Liver (tissue), 9 donors: ENCODE measurements around the gene TRAK2. TPM values are rescaled to one million over a fixed set of nuclear protein-coding genes. Genes with fewer than 3 reads are reported as not detected.

ENCODE experiments used
- DNase-seq: peaks from one replicate; pipeline ENCODE4 v3.0.0-alpha.2; 2017; ENCODE audit warnings: low spot score
- H3K27ac ChIP-seq, 2 donors: one replicate each; pipeline ENCODE4 v1.7.0; 2013; ENCODE audit warnings: inconsistent platforms in 2 of 2, low read length in 2 of 2, control low read depth in 1 of 2, low read depth in 1 of 2, mild to moderate bottlenecking in 1 of 2
- H3K27me3 ChIP-seq, 4 donors: one replicate each; pipeline versions ENCODE4 v1.6.1 to v1.7.0; 2013; ENCODE audit warnings: low read length in 3 of 4, inconsistent platforms in 1 of 4, mild to moderate bottlenecking in 1 of 4, moderate library complexity in 1 of 4; ENCODE audit not compliant: control insufficient read depth in 4 of 4, insufficient read depth in 4 of 4
- H3K36me3 ChIP-seq, 4 donors: one replicate each; pipeline versions ENCODE4 v1.6.1 to v1.7.0; 2013; ENCODE audit warnings: low read length in 3 of 4, mild to moderate bottlenecking in 3 of 4, low read depth in 1 of 4, moderate library complexity in 1 of 4; ENCODE audit not compliant: control insufficient read depth in 4 of 4, insufficient read depth in 3 of 4
- H3K4me1 ChIP-seq, 4 donors: one replicate each; pipeline versions ENCODE4 v1.6.1 to v1.7.0; 2013; ENCODE audit warnings: low read length in 3 of 4, mild to moderate bottlenecking in 3 of 4, moderate library complexity in 1 of 4; ENCODE audit not compliant: control insufficient read depth in 4 of 4, insufficient read depth in 4 of 4
- H3K4me3 ChIP-seq, 3 donors: one replicate each; pipeline versions ENCODE4 v1.6.1 to v1.7.0; 2013; ENCODE audit warnings: low read length in 3 of 3, control low read depth in 1 of 3, low read depth in 1 of 3, mild to moderate bottlenecking in 1 of 3
- H3K9ac ChIP-seq, 2 donors: one replicate each; pipeline ENCODE4 v1.7.0; 2013; ENCODE audit warnings: low read length in 2 of 2, mild to moderate bottlenecking in 2 of 2, moderate library complexity in 2 of 2, control low read depth in 1 of 2, low read depth in 1 of 2
- H3K9me3 ChIP-seq, 4 donors: one replicate each; pipeline versions ENCODE4 v1.6.1 to v1.7.0; 2013; ENCODE audit warnings: low read length in 3 of 4; ENCODE audit not compliant: control insufficient read depth in 4 of 4
- FOXA1 ChIP-seq: IDR thresholded peaks from 2 replicates; pipeline ENCODE4 v1.6.1; 2016; ENCODE audit warnings: antibody characterized with exemption
- FOXA2 ChIP-seq: IDR thresholded peaks from 2 replicates; pipeline ENCODE4 v1.6.1; 2016; ENCODE audit warnings: antibody characterized with exemption
- GABPA ChIP-seq, 2 donors: IDR thresholded peaks in 1 of 2; conservative IDR thresholded peaks in 1 of 2; 2 replicates each; pipeline ENCODE4 v1.6.1; 2016; ENCODE audit warnings: antibody characterized with exemption in 2 of 2, mild to moderate bottlenecking in 1 of 2, moderate library complexity in 1 of 2
- HNF4A ChIP-seq, 2 donors: conservative IDR thresholded peaks; 2 replicates each; pipeline ENCODE4 v1.6.1; 2016; ENCODE audit warnings: antibody characterized with exemption in 2 of 2, mild to moderate bottlenecking in 2 of 2
- HNF4G ChIP-seq: IDR thresholded peaks from 2 replicates; pipeline ENCODE4 v1.6.1; 2016; ENCODE audit warnings: antibody characterized with exemption
- JUND ChIP-seq, 2 donors: IDR thresholded peaks; 2 replicates each; pipeline ENCODE4 v1.6.1; 2016; ENCODE audit warnings: antibody characterized with exemption in 2 of 2
- MAX ChIP-seq: IDR thresholded peaks from 2 replicates; pipeline ENCODE4 v1.6.1; 2016; ENCODE audit warnings: antibody characterized with exemption
- REST ChIP-seq: IDR thresholded peaks from 2 replicates; pipeline ENCODE4 v1.6.1; 2016; ENCODE audit warnings: antibody characterized with exemption, mild to moderate bottlenecking
- RXRA ChIP-seq, 2 donors: IDR thresholded peaks; 2 replicates each; pipeline ENCODE4 v1.6.1; 2017 to 2018; ENCODE audit warnings: antibody characterized with exemption in 2 of 2, mild to moderate bottlenecking in 1 of 2
- YY1 ChIP-seq: IDR thresholded peaks from 2 replicates; pipeline ENCODE4 v1.6.1; 2016; ENCODE audit warnings: antibody characterized with exemption, mild to moderate bottlenecking
- WGBS: extraction: QIAGEN DNeasy Blood & Tissue Kit; methylation state at CpG from one replicate; pipeline ENCODE4 v1.1.7; 2013; 5-methylcytosine and 5-hydroxymethylcytosine counted together
- polyA plus RNA-seq, 2 donors: library from polyadenylated mRNA; stranded (reverse) in 1 of 2; unstranded in 1 of 2; fragments of 200-250 nt in 1 of 2; fragments of >200 nt in 1 of 2; fragmentation: Nextera tagmentation in 1 of 2; extraction: Ambion mirVana in 1 of 2; gene quantifications; one replicate each; pipeline versions ENCODE4 v1.2.1 to v1.2.3, GENCODE V29; 2013 to 2015
- total RNA-seq, 2 donors: library from RNA; depleted of rRNA; stranded (reverse); fragments of >200 nt; gene quantifications; one replicate each; pipeline ENCODE4 v1.2.3, GENCODE V29; 2014
- TF ChIP-seq, protein P1 (sequence below): IDR thresholded peaks from 2 replicates; pipeline ENCODE4 v1.6.1; 2016; ENCODE audit warnings: antibody characterized with exemption
- TF ChIP-seq, protein P2 (sequence below): IDR thresholded peaks from 2 replicates; pipeline ENCODE4 v1.6.1; 2016; ENCODE audit warnings: antibody characterized with exemption
- donor health status: healthy.
- donor health status: healthy.
- donor health status: healthy.
- donor health status: healthy.
- donor health status: healthy.

The TRAK2 gene
- total and polyA plus RNA-seq, 4 donors = 6.1 to 207 (median 12.4) TPM

GRCh38 chr2:201360256-201360655 is 91.0 kb downstream of the TRAK2 start:
- Histone ChIP-seq H3K36me3 (no peaks in the 10 kb centered on the region), H3K4me3 (no peak overlapping the region), H3K4me1 (no peaks in the 10 kb centered on the region), H3K9ac (no peak overlapping the region), H3K9me3 (no peaks in the 10 kb centered on the region), H3K27ac (no peak overlapping the region), H3K27me3 (no peaks in the 10 kb centered on the region)
- no peak for DNase-seq
- 95% methylated on average over 4 of the region's 4 CpGs for WGBS
- no peak for TF ChIP-seq RXRA (IDR thresholded peaks at IDR 0.05)
- TF ChIP-seq FOXA1 = no peak

- no peak overlapping the region for H3K4me3 ChIP-seq
- H3K4me1 ChIP-seq = no peaks in the 10 kb centered on the region
- WGBS = 98% methylated on average over 7 of the region's 7 CpGs
- no peak overlapping the region for H3K27ac ChIP-seq
- H3K9me3 ChIP-seq = no peaks in the 10 kb centered on the region
- no peaks in the 10 kb centered on the region for H3K36me3 ChIP-seq
- H3K27me3 ChIP-seq = no peaks in the 10 kb centered on the region
- H3K9ac ChIP-seq = no peak overlapping the region
- TF ChIP-seq REST = no peak
- TF ChIP-seq, protein P1, sequence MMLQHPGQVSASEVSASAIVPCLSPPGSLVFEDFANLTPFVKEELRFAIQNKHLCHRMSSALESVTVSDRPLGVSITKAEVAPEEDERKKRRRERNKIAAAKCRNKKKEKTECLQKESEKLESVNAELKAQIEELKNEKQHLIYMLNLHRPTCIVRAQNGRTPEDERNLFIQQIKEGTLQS = no peak
- TF ChIP-seq FOXA1 = no peak
- no peak for TF ChIP-seq GABPA (IDR thresholded peaks at IDR 0.05 in 1 of 2, conservative IDR thresholded peaks at IDR 0.05 in 1 of 2)
- no peak for TF ChIP-seq MAX
- no peak for TF ChIP-seq JUND (IDR thresholded peaks at IDR 0.05)
- no peak for TF ChIP-seq RXRA (IDR thresholded peaks at IDR 0.05)
- DNase-seq = no peak
Measured at GRCh38 chr2:201358684-201359083, 92.6 kb downstream of the TRAK2 start.

DNA sequence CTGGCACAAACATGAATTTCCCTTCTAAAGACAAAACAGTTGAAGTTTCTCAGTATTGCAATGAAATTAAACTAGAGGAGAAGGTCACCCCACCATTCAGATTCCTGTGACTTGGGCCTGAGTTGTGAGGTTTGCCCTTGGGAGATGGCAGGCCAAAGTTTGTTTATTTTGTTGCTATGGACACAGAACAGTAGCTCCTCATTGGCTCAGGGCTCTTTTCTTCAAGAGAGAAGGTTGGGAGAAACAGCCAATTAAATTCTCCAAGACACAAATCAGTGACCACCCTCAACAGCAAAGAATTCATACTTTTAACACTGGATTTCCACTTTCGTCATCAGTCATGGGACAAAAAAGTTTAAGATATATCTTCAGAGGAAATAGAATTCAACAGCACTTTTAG is 94.0 kb downstream of the TRAK2 start, which contains the start of gene FLACC1:
FLACC1 (minus strand) TSS at position 125 of the 400 bp plus-strand sequence. CDS start 5,941 bp downstream, outside the sequence.
- DNase-seq = no peak
- Histone ChIP-seq H3K4me1 (no peaks in the 10 kb centered on the region), H3K9ac (no peak within 1 kb of the TSS), H3K4me3 (no peak within 1 kb of the TSS), H3K27ac (no peak within 1 kb of the TSS), H3K9me3 (no peaks in the 10 kb centered on the region), H3K36me3 (no peaks in the 10 kb centered on the region), H3K27me3 (no peaks in the 10 kb centered on the region)
- no peak for TF ChIP-seq FOXA2
- TF ChIP-seq, protein P2, sequence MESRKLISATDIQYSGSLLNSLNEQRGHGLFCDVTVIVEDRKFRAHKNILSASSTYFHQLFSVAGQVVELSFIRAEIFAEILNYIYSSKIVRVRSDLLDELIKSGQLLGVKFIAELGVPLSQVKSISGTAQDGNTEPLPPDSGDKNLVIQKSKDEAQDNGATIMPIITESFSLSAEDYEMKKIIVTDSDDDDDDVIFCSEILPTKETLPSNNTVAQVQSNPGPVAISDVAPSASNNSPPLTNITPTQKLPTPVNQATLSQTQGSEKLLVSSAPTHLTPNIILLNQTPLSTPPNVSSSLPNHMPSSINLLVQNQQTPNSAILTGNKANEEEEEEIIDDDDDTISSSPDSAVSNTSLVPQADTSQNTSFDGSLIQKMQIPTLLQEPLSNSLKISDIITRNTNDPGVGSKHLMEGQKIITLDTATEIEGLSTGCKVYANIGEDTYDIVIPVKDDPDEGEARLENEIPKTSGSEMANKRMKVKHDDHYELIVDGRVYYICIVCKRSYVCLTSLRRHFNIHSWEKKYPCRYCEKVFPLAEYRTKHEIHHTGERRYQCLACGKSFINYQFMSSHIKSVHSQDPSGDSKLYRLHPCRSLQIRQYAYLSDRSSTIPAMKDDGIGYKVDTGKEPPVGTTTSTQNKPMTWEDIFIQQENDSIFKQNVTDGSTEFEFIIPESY = no peak
- TF ChIP-seq FOXA1 = no peak
- no peak for TF ChIP-seq YY1
- TF ChIP-seq HNF4A (conservative IDR thresholded peaks at IDR 0.05) = no peak
- TF ChIP-seq HNF4G = no peak
- no peak for TF ChIP-seq MAX
- TF ChIP-seq, protein P1 = no peak
- no peak for TF ChIP-seq GABPA (IDR thresholded peaks at IDR 0.05 in 1 of 2, conservative IDR thresholded peaks at IDR 0.05 in 1 of 2)
- WGBS = 90% methylated on average over 1 of the region's 1 CpG
